Ovary (tissue), 3 donors: Measurements from ENCODE around the gene MAOB.
"Not testable (repeated sequence)": the region's sequence is repeated elsewhere in the genome, so short reads cannot be mapped to it uniquely, and the experiment has no call there.

Source experiments
- EP300 ChIP-seq: sonication (generic); formaldehyde crosslinking; IDR thresholded peaks from one replicate; pipeline ENCODE4 v1.6.1; 2017; ENCODE audit warnings: antibody characterized with exemption
- POLR2A ChIP-seq: fragments of 450-650 bp; IDR thresholded peaks from one replicate; pipeline ENCODE4 v1.6.1; 2017; ENCODE audit warnings: antibody characterized with exemption, mild to moderate bottlenecking, moderate library complexity
- TF ChIP-seq, protein P1 (sequence below), 3 donors: fragments of 450-650 bp in 2 of 3; fragments of 200-600 bp in 1 of 3; IDR thresholded peaks; one replicate each; pipeline versions ENCODE4 v1.5.1 to v1.8.0; 2016 to 2022; ENCODE audit warnings: antibody characterized with exemption in 3 of 3, mild to moderate bottlenecking in 1 of 3
- donor health status: DM: no; HTN: no; CAD: no.

DNA sequence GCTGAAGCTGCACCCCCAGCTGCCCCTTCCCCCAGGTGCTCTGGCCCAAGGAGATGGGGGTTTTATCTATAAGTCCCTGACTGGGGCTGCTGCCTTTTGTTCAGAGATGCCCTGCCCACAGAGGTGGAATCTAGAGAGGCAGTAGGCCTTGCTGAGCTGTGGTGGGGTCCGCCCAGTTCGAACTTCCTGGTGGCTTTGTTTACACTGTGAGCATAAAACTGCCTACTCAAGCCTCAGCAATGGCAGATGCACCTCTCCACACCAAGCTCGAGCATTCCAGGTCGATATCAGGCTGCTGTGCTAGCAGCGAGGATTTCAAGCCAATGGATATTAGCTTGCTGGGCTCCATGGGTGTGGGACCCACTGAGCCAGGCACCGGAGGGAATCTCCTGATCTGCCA lies 155.0 kb downstream of the MAOB start:
- TF ChIP-seq, protein P1, sequence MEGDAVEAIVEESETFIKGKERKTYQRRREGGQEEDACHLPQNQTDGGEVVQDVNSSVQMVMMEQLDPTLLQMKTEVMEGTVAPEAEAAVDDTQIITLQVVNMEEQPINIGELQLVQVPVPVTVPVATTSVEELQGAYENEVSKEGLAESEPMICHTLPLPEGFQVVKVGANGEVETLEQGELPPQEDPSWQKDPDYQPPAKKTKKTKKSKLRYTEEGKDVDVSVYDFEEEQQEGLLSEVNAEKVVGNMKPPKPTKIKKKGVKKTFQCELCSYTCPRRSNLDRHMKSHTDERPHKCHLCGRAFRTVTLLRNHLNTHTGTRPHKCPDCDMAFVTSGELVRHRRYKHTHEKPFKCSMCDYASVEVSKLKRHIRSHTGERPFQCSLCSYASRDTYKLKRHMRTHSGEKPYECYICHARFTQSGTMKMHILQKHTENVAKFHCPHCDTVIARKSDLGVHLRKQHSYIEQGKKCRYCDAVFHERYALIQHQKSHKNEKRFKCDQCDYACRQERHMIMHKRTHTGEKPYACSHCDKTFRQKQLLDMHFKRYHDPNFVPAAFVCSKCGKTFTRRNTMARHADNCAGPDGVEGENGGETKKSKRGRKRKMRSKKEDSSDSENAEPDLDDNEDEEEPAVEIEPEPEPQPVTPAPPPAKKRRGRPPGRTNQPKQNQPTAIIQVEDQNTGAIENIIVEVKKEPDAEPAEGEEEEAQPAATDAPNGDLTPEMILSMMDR (IDR thresholded peaks at IDR 0.05) = not testable (repeated sequence)
- not testable (repeated sequence) for TF ChIP-seq POLR2A, EP300
